GM21367 (cell line): ENCODE data around the gene GNAS-AS1.

ENCODE experiments used
- ATAC-seq: cut with Tn5 transposase; IDR thresholded peaks from one replicate; pipeline ENCODE4 v1.9.1; 2021; ENCODE audit not compliant: unreplicated experiment

GNAS-AS1 gene

DNA sequence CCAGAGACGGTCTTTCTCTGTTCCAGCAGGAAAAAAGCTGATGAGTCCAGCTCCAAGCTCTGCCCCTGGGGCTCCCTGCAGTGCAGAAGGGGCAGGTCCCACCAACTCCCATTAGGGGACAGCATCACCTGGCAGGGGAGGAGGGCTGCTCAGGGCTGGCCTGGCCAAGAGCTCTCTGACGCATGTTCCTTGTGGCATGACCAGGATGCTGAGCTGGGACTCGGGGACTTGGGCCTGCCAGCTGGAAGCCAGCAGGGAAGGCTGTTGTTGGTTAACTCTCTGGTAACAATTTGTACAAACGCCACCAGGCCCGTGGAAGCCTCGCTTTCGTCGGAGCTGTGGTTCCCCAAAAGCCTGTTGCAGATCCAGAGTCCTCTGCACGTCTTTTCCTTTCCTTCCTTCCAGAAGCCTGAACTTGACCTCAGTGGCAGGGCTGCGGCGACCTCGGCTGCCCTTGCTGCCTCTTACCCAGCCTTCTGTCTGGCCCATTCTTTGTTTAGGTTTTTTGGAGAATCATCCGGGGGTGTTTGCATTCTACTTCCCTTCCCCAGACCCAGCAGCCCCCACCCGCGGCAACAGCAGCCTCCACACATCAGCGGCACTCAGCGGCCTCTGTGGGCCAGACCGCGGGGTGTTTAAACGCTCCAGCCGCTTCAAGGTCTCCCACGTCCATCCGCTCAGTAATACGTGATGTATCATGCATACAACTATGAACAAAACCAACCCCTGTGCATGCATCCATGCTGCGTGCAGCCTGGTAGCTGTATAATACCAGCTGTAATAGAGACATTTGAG lies 63.3 kb downstream of the GNAS-AS1 start:
- ATAC-seq = no peak

DNA sequence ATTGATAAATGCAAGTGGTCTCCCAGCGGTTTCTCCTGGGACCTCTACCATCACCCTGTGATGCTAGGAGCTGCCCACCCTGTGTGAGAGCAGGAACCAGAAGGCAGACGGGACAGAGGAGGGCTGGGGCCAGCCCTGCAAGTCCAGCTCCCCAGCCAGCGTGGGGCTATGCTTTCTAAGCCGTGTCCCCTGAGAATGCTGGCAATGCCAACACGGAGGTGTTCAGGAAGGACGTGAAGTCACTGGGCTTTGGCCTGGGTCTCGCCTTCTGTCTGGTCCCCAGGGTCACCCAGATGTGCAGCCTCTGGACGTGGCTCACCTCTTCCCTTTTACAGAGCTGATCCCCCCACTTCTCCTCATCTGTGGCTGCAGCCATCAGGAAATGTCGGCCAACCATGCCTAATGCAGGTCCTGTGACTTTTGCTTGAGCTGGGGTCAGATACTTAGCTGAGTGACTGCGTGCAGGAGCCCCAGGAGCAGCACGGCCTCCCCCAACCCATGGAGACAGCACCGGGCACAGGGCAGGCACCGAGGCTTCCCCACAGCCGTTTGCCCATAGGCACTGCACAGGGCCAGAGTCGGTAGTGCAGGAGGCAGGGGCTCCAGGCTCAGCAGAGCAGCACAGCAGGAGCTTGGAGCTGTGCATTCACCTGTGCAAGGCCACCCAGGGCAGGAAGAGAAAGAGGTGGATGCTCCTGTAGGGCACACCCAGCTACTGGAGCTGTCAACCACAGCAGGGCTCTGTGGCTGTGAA lies 66.2 kb downstream of the GNAS-AS1 start:
- ATAC-seq = no peak

DNA sequence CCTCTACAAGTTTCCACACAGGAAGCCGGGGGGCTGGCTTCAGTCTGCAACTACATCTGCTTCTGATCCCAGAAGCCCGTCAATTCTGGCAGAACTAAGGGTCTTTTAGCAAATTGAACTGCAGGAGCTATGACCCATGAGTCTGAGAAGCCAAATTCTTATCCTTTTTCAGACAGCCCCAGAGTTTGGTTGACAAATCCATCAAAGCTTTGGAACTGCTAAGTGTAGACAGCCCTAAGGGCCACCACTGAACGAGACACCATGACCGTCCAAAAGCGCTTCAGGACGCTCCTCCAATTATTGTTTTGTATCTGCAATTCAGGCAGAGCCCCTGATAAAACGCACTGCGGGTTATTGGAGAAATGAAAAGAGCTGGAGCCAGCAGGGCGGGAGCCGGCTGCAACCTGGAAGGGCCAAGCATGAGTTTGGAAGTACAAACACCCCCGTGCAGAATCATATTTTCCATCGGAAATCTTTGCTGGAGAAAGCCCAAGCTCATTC lies 67.1 kb downstream of the GNAS-AS1 start:
- no peak for ATAC-seq

DNA sequence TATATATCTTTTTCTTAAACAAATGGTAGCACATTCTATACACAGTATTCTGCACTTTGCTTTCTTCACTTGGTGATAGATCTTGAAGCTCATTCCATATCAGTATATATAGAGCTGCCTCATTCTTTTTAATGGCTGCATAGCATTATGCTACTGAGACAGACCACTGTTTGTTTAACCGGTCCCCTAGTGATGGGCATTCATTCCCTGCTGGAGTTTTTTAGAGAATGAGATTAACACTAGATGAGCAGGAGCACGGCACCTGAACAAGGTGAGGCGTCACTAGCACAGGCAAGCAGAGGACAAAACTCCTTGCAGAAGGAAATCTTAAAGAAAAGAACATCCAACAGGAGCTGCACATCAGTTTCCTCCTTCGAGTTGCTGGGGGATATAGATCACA lies 69.6 kb downstream of the GNAS-AS1 start:
- no peak for ATAC-seq

DNA sequence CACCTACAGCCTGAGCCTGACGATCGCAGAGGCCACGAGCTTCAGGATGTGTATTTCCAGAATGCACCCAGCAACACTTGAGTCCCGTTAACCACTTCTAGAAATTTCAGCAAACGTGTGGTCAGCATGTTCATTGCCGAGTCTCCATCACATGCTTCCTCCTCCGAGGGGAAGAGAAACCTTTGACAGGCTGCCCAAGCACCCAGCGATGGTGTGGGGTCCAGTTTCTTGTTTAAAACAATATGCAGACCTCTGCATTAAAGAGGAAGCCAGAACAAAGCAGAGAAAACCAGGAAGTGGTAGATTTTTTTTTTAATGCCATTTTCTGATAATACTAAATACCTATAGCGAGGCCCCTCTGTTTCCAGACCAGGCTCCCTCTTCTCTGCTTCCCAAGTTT lies 71.9 kb downstream of the GNAS-AS1 start:
- no peak for ATAC-seq

DNA sequence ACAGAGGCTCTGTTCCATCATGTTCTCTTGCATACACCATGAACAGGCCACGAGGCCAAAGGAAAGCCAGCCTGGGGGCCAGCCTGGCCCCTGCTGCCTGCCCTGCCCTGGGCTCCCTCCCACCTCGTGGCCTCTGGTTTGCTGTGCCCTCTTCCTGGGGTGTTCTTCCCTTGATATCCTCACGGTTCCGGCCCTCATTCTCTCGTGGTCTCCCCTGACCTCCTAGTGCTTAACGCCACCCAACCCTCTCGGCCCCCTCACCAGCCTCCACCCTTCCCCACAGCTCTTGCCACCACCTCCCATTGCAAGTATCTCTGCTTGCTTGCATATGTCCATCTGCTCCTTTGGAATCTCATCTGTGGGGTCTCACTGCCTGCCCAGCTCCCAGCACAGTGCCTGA lies 73.0 kb downstream of the GNAS-AS1 start:
- no peak for ATAC-seq

DNA sequence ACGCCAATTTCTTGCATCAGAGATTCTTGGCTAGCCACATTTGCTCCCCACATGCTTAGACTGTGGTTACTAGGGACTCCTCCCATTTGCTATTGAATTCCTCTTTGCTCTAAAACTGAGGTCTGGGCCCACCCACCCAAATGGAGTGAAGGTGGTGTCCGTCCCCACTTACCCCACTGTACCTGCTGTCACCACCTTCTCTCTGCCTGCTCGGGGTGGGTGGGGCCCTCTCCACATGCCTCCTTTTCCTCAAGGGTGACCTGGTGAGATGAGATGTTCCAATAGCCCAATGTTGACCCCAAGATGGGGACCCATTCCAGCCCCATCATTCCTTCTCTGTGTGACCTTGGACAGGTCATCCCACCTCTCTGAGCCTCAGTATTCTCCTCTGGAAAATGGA lies 74.6 kb downstream of the GNAS-AS1 start:
- no peak for ATAC-seq

DNA sequence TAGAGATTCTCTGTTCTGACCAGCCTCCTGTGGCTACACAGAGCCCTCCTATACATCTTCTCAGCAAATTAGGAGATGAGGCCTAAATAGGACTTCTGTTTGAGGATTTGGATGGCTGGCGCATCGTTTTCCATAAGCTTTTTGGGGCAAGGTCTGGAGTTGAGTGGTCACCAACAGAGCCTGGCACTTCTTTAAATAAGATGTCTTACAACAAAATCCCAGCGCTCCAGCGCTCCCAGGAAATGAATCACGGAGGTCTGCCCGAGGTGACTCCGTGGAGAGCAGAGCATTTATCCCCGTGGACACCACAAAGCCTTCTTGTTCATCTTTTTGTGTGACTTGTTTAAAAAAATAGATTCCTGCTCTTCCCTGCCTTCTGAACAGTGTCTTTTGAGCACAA lies 75.3 kb downstream of the GNAS-AS1 start:
- ATAC-seq = no peak

DNA sequence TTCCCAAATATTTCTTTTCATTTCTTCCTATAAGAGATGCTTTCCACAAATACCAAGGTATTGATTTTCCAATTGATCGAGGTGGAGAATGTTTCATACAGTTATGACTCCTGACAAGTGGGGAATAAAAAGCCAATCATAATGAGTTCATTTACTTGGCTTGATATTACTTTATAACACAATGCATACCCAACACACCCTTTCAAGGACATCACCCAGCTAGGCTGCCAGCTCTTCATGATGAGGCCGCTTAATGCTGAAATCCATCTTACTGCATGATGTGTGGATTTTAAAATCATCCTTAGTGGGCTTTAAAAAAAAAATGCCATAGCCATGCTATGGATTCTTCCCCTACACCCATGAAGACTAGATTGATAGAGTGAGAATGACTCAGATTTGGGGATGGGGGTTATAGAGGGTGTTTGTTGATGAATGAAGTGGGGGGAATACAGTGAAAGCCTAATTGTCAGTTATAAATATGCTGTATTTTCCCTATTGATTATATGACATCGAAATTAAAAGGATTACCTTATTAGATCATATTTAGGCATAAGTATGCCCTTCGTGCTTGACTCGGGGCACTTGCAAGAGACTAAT lies 75.9 kb downstream of the GNAS-AS1 start:
- no peak for ATAC-seq

DNA sequence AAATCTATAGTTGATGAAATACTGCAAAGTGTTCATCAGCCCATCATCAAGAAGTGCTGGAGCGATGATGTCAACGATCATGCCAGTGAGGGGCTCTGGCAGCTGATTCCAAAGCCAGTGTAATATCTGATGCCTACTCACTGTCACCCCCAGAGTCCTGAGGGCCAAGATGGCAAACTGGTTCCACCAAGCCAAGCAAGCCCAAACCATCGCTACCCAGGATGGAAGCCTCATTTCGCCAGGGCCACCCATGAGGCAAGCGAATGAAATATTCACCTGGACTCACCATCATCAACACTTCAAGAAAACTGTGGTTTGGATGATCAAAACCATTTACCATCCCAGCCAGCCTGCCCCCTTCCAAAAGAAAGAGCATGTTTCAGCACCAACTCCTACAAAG lies 76.5 kb downstream of the GNAS-AS1 start:
- no peak for ATAC-seq

DNA sequence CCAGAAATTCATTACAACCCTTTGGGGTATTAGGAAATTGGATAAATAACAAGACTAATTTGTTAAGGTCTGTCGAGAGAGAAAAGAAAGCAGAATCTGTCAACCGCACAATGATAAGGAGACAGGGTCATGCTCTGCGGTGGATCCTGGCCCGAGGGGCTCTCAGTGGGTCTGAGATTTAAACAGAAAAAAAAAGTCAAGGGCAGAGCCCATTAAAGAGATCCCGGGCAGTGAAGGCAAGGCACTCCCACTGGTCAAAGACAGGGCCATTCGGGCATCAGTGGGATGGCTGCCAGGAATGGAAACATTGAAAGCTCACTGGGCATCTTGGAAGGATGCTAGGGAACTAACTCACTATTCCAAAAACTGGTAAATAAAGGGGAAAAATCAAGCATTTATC lies 77.9 kb downstream of the GNAS-AS1 start:
- ATAC-seq = no peak
